PC-9 (cell line): Measurements from ENCODE around the gene PTBP1. TPM values are rescaled to one million over a fixed set of nuclear protein-coding genes. Genes with fewer than 3 reads are reported as not detected.

ENCODE experiments used
- BruUV-seq: library from RNA; stranded (reverse); fragments of 400-500 nt; replicated peaks from 2 replicates; lab custom pipeline; 2021; lab: Mats Ljungman, UMichigan
- CTCF ChIA-PET: fragments of 300-600 bp; sonication (Branson Sonifier 250); formaldehyde crosslinking; loops from one replicate; lab custom pipeline; 2022; ENCODE audit warnings: antibody characterized with exemption; lab: Charles Lee
- POLR2A ChIA-PET: fragments of 300-600 bp; sonication (Branson Sonifier 250); formaldehyde crosslinking; loops from one replicate; lab custom pipeline; 2022; ENCODE audit warnings: antibody characterized with exemption; ENCODE audit not compliant: unreplicated experiment; lab: Charles Lee
- DNase-seq, 2 experiments: peaks; one replicate each; pipeline versions ENCODE4 v3.0.0 to v3.0.0-alpha.2; 2015 to 2022; ENCODE audit warnings: mixed read lengths in 1 of 2
- H2AFZ ChIP-seq: fragments of 200-600 bp; sonication (generic); 2 replicates; pipeline ENCODE4 v1.8.1; 2017; ENCODE audit warnings: antibody characterized with exemption
- H3F3A ChIP-seq: fragments of 200-600 bp; sonication (generic); 2 replicates; pipeline ENCODE4 v1.8.1; 2017; ENCODE audit warnings: antibody characterized with exemption, mild to moderate bottlenecking, low read depth; ENCODE audit not compliant: insufficient read depth
- H3K27ac ChIP-seq: fragments of 200-600 bp; sonication (generic); 2 replicates; pipeline ENCODE4 v1.6.1; 2016; ENCODE audit warnings: mixed run types
- H3K27me3 ChIP-seq: fragments of 200-600 bp; sonication (generic); 2 replicates; pipeline ENCODE4 v1.6.1; 2016; ENCODE audit warnings: low read depth, mixed run types; ENCODE audit not compliant: insufficient read depth
- H3K36me3 ChIP-seq: fragments of 200-600 bp; sonication (generic); 2 replicates; pipeline ENCODE4 v1.6.1; 2016; ENCODE audit warnings: low read depth, mixed run types
- H3K4me1 ChIP-seq: fragments of 200-600 bp; sonication (generic); replicated peaks from 2 replicates; pipeline ENCODE4 v1.6.1; 2016; ENCODE audit warnings: mixed run types; ENCODE audit not compliant: insufficient read depth
- H3K4me2 ChIP-seq: fragments of 200-600 bp; sonication (generic); 2 replicates; pipeline ENCODE4 v1.6.1; 2017; ENCODE audit warnings: mixed run types
- H3K4me3 ChIP-seq: fragments of 200-600 bp; sonication (generic); 2 replicates; pipeline ENCODE4 v1.6.1; 2016; ENCODE audit warnings: mixed run types
- H3K79me2 ChIP-seq: fragments of 200-600 bp; sonication (generic); 2 replicates; pipeline ENCODE4 v1.6.1; 2017; ENCODE audit warnings: low read depth, mixed run types
- H3K9me2 ChIP-seq: fragments of 200-600 bp; sonication (generic); 2 replicates; pipeline ENCODE4 v1.8.1; 2017; ENCODE audit warnings: mild to moderate bottlenecking; ENCODE audit not compliant: insufficient read depth
- H3K9me3 ChIP-seq: fragments of 200-600 bp; sonication (generic); 2 replicates; pipeline ENCODE4 v1.8.1; 2016; ENCODE audit warnings: low read depth; ENCODE audit not compliant: insufficient read depth
- H4K20me1 ChIP-seq: fragments of 200-600 bp; sonication (generic); 2 replicates; pipeline ENCODE4 v1.8.1; 2017; ENCODE audit not compliant: insufficient read depth
- EZH2 ChIP-seq: fragments of 200-600 bp; sonication (generic); IDR thresholded peaks from 2 replicates; pipeline ENCODE4 v1.8.0; 2017; ENCODE audit warnings: antibody characterized with exemption, low read depth
- intact Hi-C: fragments of 100-400 bp; cut with micrococcal nuclease; formaldehyde crosslinking; loops from one replicate; pipeline ENCODE4 v1.10.0; 2022; ENCODE audit not compliant: unreplicated experiment
- total RNA-seq: library from RNA; stranded (reverse); gene quantifications from 2 replicates; pipeline ENCODE4 v1.2.3, GENCODE V29; 2021
- TF ChIP-seq, protein P1 (sequence below): fragments of 200-600 bp; sonication (generic); conservative IDR thresholded peaks from 2 replicates; pipeline ENCODE4 v1.6.1; 2017; ENCODE audit warnings: mixed run types, antibody characterized with exemption, mild to moderate bottlenecking, moderate library complexity

PTBP1 gene
- total RNA-seq, 1 experiment from 2014 or later: 542 TPM

DNA sequence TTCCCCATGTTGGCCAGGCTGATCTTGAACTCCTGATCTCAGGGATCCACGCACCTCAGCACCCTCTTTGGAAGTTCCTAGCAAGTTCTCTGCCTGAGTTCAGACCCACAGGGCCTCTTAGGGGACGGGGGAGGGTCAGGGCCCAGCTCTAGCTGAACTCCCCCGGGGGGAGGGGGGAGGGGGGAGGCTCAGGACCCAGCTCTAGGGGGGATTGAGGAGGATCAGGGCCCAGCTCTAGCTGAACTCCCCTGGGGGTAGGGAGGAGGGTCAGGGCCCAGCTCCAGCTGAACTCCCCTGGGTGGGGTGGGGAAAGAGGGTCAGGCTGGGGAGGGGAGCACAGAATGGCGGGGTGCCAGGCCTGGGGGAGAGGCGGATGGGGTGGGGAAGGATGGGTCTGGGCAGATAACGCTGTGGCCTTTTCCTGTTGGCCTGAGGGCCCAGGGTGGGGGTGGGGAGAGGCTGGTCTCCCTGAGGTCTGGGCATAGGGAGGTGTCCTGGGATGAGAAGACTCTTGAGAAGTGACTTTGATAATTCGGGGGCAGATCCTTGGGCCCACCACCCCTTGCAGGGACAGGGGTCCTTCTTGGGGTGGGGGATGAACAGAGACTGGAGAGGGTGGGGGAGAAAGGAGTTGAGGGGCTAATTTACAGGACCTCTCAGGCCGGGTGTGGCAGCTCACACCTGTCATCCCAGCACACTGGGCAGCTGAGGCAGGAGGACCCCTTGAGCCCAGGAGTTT lies 5.5 kb upstream of the PTBP1 start:
- no peak overlapping the region for H3K27ac ChIP-seq
- no peaks in the 10 kb centered on the region for H3K27me3 ChIP-seq
- CTCF ChIA-PET: no interaction called here
- no peak overlapping the region for H3K4me3 ChIP-seq
- H3K9me3 ChIP-seq: no peaks in the 10 kb centered on the region
- no peaks in the 10 kb centered on the region for H3K36me3 ChIP-seq
- TF ChIP-seq EZH2: no peak
- TF ChIP-seq, protein P1, sequence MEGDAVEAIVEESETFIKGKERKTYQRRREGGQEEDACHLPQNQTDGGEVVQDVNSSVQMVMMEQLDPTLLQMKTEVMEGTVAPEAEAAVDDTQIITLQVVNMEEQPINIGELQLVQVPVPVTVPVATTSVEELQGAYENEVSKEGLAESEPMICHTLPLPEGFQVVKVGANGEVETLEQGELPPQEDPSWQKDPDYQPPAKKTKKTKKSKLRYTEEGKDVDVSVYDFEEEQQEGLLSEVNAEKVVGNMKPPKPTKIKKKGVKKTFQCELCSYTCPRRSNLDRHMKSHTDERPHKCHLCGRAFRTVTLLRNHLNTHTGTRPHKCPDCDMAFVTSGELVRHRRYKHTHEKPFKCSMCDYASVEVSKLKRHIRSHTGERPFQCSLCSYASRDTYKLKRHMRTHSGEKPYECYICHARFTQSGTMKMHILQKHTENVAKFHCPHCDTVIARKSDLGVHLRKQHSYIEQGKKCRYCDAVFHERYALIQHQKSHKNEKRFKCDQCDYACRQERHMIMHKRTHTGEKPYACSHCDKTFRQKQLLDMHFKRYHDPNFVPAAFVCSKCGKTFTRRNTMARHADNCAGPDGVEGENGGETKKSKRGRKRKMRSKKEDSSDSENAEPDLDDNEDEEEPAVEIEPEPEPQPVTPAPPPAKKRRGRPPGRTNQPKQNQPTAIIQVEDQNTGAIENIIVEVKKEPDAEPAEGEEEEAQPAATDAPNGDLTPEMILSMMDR: no peak
- intact Hi-C loops: no loop called here
- H3K9me2 ChIP-seq: no peaks in the 10 kb centered on the region
- H2AFZ ChIP-seq: no peak overlapping the region
- H4K20me1 ChIP-seq: no peaks in the 10 kb centered on the region
- POLR2A ChIA-PET: no interaction called here
- no peaks in the 10 kb centered on the region for H3F3A ChIP-seq
- H3K79me2 ChIP-seq: no peaks in the 10 kb centered on the region
- BruUV-seq: no TSS peak
- no peak for DNase-seq
- H3K4me2 ChIP-seq: no peak overlapping the region
- H3K4me1 ChIP-seq: no peaks in the 10 kb centered on the region

DNA sequence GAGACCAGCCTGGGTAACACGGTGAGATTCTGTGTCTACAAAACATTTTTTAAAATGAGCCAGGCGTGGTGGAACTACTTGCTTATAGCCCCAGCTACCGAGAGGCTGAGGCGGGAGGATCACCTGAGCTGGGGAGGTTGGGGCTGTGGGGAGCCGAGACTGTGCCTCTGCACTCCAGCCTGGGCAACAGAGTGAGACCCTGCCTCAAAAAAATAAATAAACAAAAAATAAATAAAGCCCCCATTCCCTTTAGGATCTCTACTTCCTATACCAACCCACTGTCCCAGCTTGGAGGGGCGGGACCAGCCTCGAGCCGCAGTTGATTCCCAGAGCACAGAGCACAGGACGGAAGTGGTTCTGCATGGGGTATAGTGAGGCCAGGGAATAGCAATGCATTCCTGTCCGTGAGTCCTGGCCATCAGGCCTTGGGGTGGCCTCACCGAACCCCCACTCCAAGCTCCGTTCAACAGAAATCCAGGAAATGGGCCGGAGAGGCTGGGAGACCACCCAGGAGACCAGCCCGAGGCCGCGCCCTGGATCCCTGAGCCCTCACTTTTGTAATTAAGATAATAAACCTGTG lies 4.9 kb upstream of the PTBP1 start:
- Histone ChIP-seq H3K79me2 (no peaks in the 10 kb centered on the region), H3K27me3 (no peaks in the 10 kb centered on the region), H3K4me2 (no peak overlapping the region), H4K20me1 (no peaks in the 10 kb centered on the region), H3K4me1 (no peaks in the 10 kb centered on the region), H3K27ac (no peak overlapping the region), H2AFZ (no peak overlapping the region), H3K36me3 (no peaks in the 10 kb centered on the region), H3K4me3 (no peak overlapping the region), H3K9me2 (no peaks in the 10 kb centered on the region), H3K9me3 (no peaks in the 10 kb centered on the region), H3F3A (no peaks in the 10 kb centered on the region)
- CTCF ChIA-PET: interaction anchor here (0.6 kb wide), 1 partner anchor 85 kb away, joined by 4 read pairs; no protein-coding TSS in a partner anchor
- intact Hi-C loops: no loop called here
- TF ChIP-seq EZH2: no peak
- TF ChIP-seq, protein P1: no peak
- no peak for DNase-seq
- POLR2A ChIA-PET: no interaction called here
- no TSS peak for BruUV-seq

DNA sequence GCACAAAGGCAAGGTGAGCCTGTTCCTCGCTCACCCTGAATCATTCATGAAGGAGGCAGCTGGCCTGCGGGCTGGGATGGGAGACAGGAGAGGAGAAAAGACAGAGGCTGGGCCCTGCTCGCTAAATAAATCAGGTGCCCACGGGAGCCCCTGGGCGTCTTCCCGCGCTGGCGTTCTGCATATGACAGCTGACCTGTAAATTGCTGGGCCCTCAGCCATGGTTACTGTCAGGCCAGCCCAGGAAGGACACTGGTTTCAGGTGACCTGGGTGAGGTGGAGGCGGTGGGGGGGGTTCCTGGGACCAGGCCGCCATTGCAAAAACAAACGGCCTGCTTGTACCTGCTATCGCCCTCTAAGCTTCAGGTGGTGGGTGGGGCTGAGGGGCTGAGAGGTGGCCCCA lies 3.4 kb upstream of the PTBP1 start:
- no peaks in the 10 kb centered on the region for H3K9me2 ChIP-seq
- no TSS peak for BruUV-seq
- H3K4me1 ChIP-seq: no peaks in the 10 kb centered on the region
- no peak overlapping the region for H2AFZ ChIP-seq
- H3K36me3 ChIP-seq: no peaks in the 10 kb centered on the region
- H3K27ac ChIP-seq: no peak overlapping the region
- DNase-seq: no peak
- intact Hi-C loops: no loop called here
- ChIA-PET CTCF (interaction anchor here (0.6 kb wide), 1 partner anchor 66 kb away, joined by 5 read pairs; no protein-coding TSS in a partner anchor), POLR2A (interaction anchor here (0.5 kb wide), 1 partner anchor 202 kb away, joined by 4 read pairs; no protein-coding TSS in a partner anchor)
- TF ChIP-seq, protein P1: no peak
- TF ChIP-seq EZH2: no peak
- H4K20me1 ChIP-seq: peaks cover 9% of the 10 kb centered on the region
- 0 out of 2 replicates have a peak, but pooled peaks cover 8% of the 10 kb centered on the region for H3F3A ChIP-seq
- H3K27me3 ChIP-seq: no peaks in the 10 kb centered on the region
- H3K79me2 ChIP-seq: peaks cover 10% of the 10 kb centered on the region
- H3K4me2 ChIP-seq: no peak overlapping the region
- H3K4me3 ChIP-seq: no peak overlapping the region
- H3K9me3 ChIP-seq: no peaks in the 10 kb centered on the region
